ENCODE data around the gene LMF1. TPM values are rescaled to one million over a fixed set of nuclear protein-coding genes. Genes with fewer than 3 reads are reported as not detected.

The LMF1 gene
- total and polyA plus RNA-seq, 2 donors (not counting 1 experiment from before 2014, with no cell fraction given): 36.4 to 63.2 TPM

DNA sequence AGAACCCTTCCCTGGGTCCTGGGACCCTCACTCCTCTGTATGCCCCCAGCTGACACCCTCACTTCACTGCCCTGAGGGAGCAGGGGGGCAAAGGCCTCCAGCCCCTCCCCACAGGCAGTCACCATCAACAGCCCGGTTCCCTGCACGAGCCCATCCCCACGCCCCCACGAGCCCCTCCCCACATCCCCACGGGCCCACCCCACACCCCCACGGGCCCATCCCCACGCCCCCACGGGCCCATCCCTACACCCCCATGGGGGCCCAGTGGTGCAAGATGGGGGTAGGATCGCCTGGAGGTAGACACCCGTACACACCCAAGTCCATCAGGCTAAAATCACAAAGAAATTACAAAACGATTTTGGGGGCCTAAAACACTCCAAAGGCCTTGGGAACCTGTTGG is 42.3 kb downstream of the LMF1 start:
- H2AFZ ChIP-seq (ENCODE audit: insufficient read depth, low read depth, low read length, poor library complexity, severe bottlenecking): no peak overlapping the region
- H3K36me3 ChIP-seq (replicated peaks in 1 of 2; ENCODE audit: control extremely low read depth in 1 of 2, control insufficient read depth in 1 of 2, extremely low read depth in 1 of 2, insufficient read depth in 2 of 2, low read length in 1 of 2): peaks cover 0 to 11% of the 10 kb centered on the region in 2 experiments
- Mint-ChIP-seq H3K4me1 (no peaks in the 10 kb centered on the region), H3K27ac (no peak overlapping the region), H3K27me3 (no peaks in the 10 kb centered on the region), H3K9me3 (ENCODE audit: insufficient read depth) (peaks cover 3% of the 10 kb centered on the region), H3K4me3 (no peak overlapping the region)
- H3K4me2 ChIP-seq (replicated peaks; ENCODE audit: low read depth, low read length, poor library complexity, severe bottlenecking): no peak overlapping the region
- intact Hi-C loops (cut with micrococcal nuclease): no loop called here
- DNase-seq: no peak
- H3K27ac ChIP-seq (ENCODE audit: low read length in 2 of 2): no peak overlapping the region
- H3K4me3 ChIP-seq (ENCODE audit: control extremely low read depth in 1 of 5, extremely low read depth in 1 of 5, insufficient read depth in 1 of 5, low read depth in 2 of 5, low read length in 4 of 5): no peak overlapping the region
- 90% methylated on average over 2 of the region's 11 CpGs for WGBS (ENCODE audit: insufficient coverage)
- H4K20me1 ChIP-seq (ENCODE audit: control insufficient read depth, insufficient read depth, low read length, poor library complexity, severe bottlenecking): no peaks in the 10 kb centered on the region
- no peak overlapping the region for H3K9ac ChIP-seq (ENCODE audit: low read length)
- no peaks in the 10 kb centered on the region for H3K27me3 ChIP-seq (replicated peaks in 1 of 4; ENCODE audit: control extremely low read depth in 1 of 4, control insufficient read depth in 3 of 4, insufficient read depth in 4 of 4, low read length in 3 of 4)
- H3K4me1 ChIP-seq (ENCODE audit: control insufficient read depth in 2 of 2, insufficient read depth in 2 of 2, low read length in 2 of 2): no peaks in the 10 kb centered on the region
- H3K79me2 ChIP-seq (ENCODE audit: control insufficient read depth, insufficient read depth, low read length): no peaks in the 10 kb centered on the region
- no peak for TF ChIP-seq EZH2 (IDR thresholded peaks at IDR 0.05; ENCODE audit: borderline replicate concordance, insufficient read depth, low read depth, low read length, poor library complexity, severe bottlenecking)
- TF ChIP-seq, protein P1, sequence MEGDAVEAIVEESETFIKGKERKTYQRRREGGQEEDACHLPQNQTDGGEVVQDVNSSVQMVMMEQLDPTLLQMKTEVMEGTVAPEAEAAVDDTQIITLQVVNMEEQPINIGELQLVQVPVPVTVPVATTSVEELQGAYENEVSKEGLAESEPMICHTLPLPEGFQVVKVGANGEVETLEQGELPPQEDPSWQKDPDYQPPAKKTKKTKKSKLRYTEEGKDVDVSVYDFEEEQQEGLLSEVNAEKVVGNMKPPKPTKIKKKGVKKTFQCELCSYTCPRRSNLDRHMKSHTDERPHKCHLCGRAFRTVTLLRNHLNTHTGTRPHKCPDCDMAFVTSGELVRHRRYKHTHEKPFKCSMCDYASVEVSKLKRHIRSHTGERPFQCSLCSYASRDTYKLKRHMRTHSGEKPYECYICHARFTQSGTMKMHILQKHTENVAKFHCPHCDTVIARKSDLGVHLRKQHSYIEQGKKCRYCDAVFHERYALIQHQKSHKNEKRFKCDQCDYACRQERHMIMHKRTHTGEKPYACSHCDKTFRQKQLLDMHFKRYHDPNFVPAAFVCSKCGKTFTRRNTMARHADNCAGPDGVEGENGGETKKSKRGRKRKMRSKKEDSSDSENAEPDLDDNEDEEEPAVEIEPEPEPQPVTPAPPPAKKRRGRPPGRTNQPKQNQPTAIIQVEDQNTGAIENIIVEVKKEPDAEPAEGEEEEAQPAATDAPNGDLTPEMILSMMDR (IDR thresholded peaks at IDR 0.05): no peak
- ChIA-PET CTCF (no interaction called here), POLR2A (no interaction called here)
- ATAC-seq (ENCODE audit: low read depth): no peak
- H3K9me3 ChIP-seq (ENCODE audit: control extremely low read depth in 1 of 3, control insufficient read depth in 2 of 3, insufficient read depth in 1 of 3, low read length in 2 of 3): peaks cover 0 to 24% (median 0%) of the 10 kb centered on the region in 3 donors

GRCh38 chr16:927931-928330 is 42.9 kb downstream of the LMF1 start:
- peaks cover 3% of the 10 kb centered on the region for H3K9me3 Mint-ChIP-seq (ENCODE audit: insufficient read depth)
- Histone ChIP-seq H3K27me3 (replicated peaks in 1 of 4; ENCODE audit: control extremely low read depth in 1 of 4, control insufficient read depth in 3 of 4, insufficient read depth in 4 of 4, low read length in 3 of 4) (no peaks in the 10 kb centered on the region), H3K27ac (ENCODE audit: low read length in 2 of 2) (no peak overlapping the region), H3K4me2 (replicated peaks; ENCODE audit: low read depth, low read length, poor library complexity, severe bottlenecking) (no peak overlapping the region), H3K79me2 (ENCODE audit: control insufficient read depth, insufficient read depth, low read length) (no peaks in the 10 kb centered on the region), H3K4me3 (ENCODE audit: control extremely low read depth in 1 of 5, extremely low read depth in 1 of 5, insufficient read depth in 1 of 5, low read depth in 2 of 5, low read length in 4 of 5) (no peak overlapping the region), H3K9me3 (ENCODE audit: control extremely low read depth in 1 of 3, control insufficient read depth in 2 of 3, insufficient read depth in 1 of 3, low read length in 2 of 3) (peaks cover 0 to 30% (median 0%) of the 10 kb centered on the region in 3 donors), H3K9ac (ENCODE audit: low read length) (no peak overlapping the region), H4K20me1 (ENCODE audit: control insufficient read depth, insufficient read depth, low read length, poor library complexity, severe bottlenecking) (no peaks in the 10 kb centered on the region), H3K4me1 (ENCODE audit: control insufficient read depth in 2 of 2, insufficient read depth in 2 of 2, low read length in 2 of 2) (no peaks in the 10 kb centered on the region), H3K36me3 (replicated peaks in 1 of 2; ENCODE audit: control extremely low read depth in 1 of 2, control insufficient read depth in 1 of 2, extremely low read depth in 1 of 2, insufficient read depth in 2 of 2, low read length in 1 of 2) (peaks cover 0 to 11% of the 10 kb centered on the region in 2 experiments), H2AFZ (ENCODE audit: insufficient read depth, low read depth, low read length, poor library complexity, severe bottlenecking) (no peak overlapping the region)
- TF ChIP-seq, protein P1 (IDR thresholded peaks at IDR 0.05): no peak
- no peak for TF ChIP-seq EZH2 (IDR thresholded peaks at IDR 0.05; ENCODE audit: borderline replicate concordance, insufficient read depth, low read depth, low read length, poor library complexity, severe bottlenecking)
- 97% methylated on average over 16 of the region's 18 CpGs for WGBS (ENCODE audit: insufficient coverage)
- DNase-seq (no peak), ATAC-seq (ENCODE audit: low read depth) (no peak)
- CTCF ChIA-PET: no interaction called here
- intact Hi-C loops (cut with micrococcal nuclease): no loop called here
- POLR2A ChIA-PET: no interaction called here
- no peak overlapping the region for H3K27ac Mint-ChIP-seq
- no peaks in the 10 kb centered on the region for H3K27me3 Mint-ChIP-seq
- H3K4me3 Mint-ChIP-seq: no peak overlapping the region
- no peaks in the 10 kb centered on the region for H3K4me1 Mint-ChIP-seq

Data from B cell (primary cell).